Activated CD4-positive, alpha-beta memory T cell treated with anti-CD3 and anti-CD28 coated beads, Interleukin-2, amount 10 ng/mL, durations not matched to agents 7 days and 5 days (primary cell): ENCODE results near the gene VAV3. TPM values are rescaled to one million over a fixed set of nuclear protein-coding genes. Genes with fewer than 3 reads are reported as not detected.
A peak's percentile ranks its signal among the peaks of the same experiment; 100 is the strongest.

Experiments
- CTCF ChIA-PET: fragments of 350-600 bp; sonication (Branson Sonifier 250); formaldehyde crosslinking; loops from one replicate; lab custom pipeline; 2021; ENCODE audit warnings: antibody characterized with exemption, inconsistent platforms; lab: Charles Lee
- POLR2A ChIA-PET: fragments of 350-600 bp; sonication (Branson Sonifier 250); formaldehyde crosslinking; loops from one replicate; lab custom pipeline; 2021; ENCODE audit warnings: antibody characterized with exemption; lab: Charles Lee
- DNase-seq: peaks from one replicate; pipeline ENCODE4 v3.0.0-alpha.2; 2020
- H3K27ac Mint-ChIP-seq: one replicate; pipeline ENCODE4 v1.8.0; 2021; ENCODE audit warnings: mild to moderate bottlenecking, mixed read lengths
- H3K27me3 Mint-ChIP-seq: one replicate; pipeline ENCODE4 v1.8.0; 2021; ENCODE audit warnings: mixed read lengths
- H3K36me3 Mint-ChIP-seq: one replicate; pipeline ENCODE4 v1.8.0; 2021; ENCODE audit warnings: low read depth, mixed read lengths
- H3K4me1 Mint-ChIP-seq: one replicate; pipeline ENCODE4 v1.8.0; 2021; ENCODE audit warnings: mixed read lengths
- H3K4me3 Mint-ChIP-seq: one replicate; pipeline ENCODE4 v1.8.0; 2021; ENCODE audit warnings: mild to moderate bottlenecking, mixed read lengths
- H3K9me3 Mint-ChIP-seq: one replicate; pipeline ENCODE4 v1.8.0; 2021; ENCODE audit warnings: mixed read lengths
- total RNA-seq, 2 experiments: library from RNA; stranded (reverse); gene quantifications; one replicate each; pipeline ENCODE4 v1.2.3, GENCODE V29; 2021

VAV3 gene
- total RNA-seq, 2 experiments from 2014 or later = 2.0 to 2.3 TPM

GRCh38 chr1:107830075-107830474 is 134.9 kb downstream of the VAV3 start:
- no peaks in the 10 kb centered on the region for H3K36me3 Mint-ChIP-seq
- no peak for DNase-seq
- H3K9me3 Mint-ChIP-seq = no peaks in the 10 kb centered on the region
- POLR2A ChIA-PET = no interaction called here
- H3K27ac Mint-ChIP-seq = no peak overlapping the region
- no peaks in the 10 kb centered on the region for H3K27me3 Mint-ChIP-seq
- CTCF ChIA-PET = no interaction called here
- peaks cover 19% of the 10 kb centered on the region for H3K4me1 Mint-ChIP-seq
- H3K4me3 Mint-ChIP-seq = no peak overlapping the region

DNA sequence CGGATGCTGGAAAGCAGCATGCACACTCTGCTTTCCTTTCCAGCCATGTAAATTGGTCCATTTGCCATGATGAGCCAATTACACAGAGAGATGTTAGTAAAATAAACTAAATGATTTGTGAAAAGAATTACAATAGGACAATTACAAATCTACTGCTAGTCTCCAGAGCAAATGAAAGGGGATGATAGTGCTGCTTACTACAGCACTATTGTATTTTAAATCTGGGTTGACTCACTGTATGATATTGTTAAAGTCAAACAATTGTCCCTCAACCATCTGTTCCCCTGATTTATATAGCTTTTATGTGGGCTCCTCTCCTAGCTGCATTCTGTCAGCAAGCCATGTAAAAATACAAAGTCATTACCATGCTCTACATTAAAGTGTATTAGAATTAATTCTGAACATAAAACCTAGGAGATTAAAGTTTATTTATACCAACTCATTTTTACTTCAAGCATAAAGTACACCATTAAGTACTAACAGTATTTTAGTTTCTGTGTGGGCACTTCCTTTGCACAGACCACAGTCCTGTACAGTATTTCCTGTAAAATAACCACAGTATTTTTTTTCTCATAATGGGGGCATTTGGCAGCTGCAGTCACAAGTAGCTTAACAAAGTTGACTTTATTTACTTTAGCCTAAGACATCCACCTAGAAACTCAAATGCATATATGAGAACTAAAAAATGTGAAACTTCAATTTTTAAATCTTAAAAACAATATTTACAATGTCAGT is 135.8 kb downstream of the VAV3 start:
- Mint-ChIP-seq H3K27ac (peak overlapping the region; percentile 37), H3K4me1 (peaks cover 19% of the 10 kb centered on the region), H3K36me3 (no peaks in the 10 kb centered on the region), H3K27me3 (no peaks in the 10 kb centered on the region), H3K4me3 (no peak overlapping the region), H3K9me3 (no peaks in the 10 kb centered on the region)
- ChIA-PET CTCF (interaction anchor here (1.0 kb wide), 1 partner anchor 65 kb away, joined by 3 read pairs; no protein-coding TSS in a partner anchor), POLR2A (no interaction called here)
- DNase-seq = no peak

- ChIA-PET CTCF (no interaction called here), POLR2A (no interaction called here)
- H3K9me3 Mint-ChIP-seq = no peaks in the 10 kb centered on the region
- no peaks in the 10 kb centered on the region for H3K27me3 Mint-ChIP-seq
- H3K4me3 Mint-ChIP-seq = no peak overlapping the region
- no peaks in the 10 kb centered on the region for H3K36me3 Mint-ChIP-seq
- H3K4me1 Mint-ChIP-seq = peaks cover 20% of the 10 kb centered on the region
- no peak overlapping the region for H3K27ac Mint-ChIP-seq
- no peak for DNase-seq
Observed at GRCh38 chr1:107824946-107825345, 140.0 kb downstream of the VAV3 start.

DNA sequence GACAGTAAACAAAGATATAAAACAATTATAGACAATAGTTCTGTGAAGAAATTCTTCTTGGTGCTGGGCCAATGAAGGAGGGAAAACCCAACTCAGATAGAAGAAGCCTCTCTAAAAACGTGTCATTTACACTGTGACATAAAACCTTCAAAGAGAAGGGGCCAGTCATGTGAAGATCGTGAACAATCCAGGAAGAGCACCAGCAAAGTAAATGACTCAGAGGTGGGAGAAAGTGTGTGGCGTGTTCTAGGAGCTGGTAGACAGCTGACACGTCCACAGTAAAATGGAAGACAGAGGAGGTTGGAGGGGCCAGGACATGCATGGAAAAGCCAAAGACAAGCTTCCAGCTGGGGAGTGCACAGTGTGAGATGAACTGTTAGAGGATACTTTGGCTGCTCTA is 143.6 kb downstream of the VAV3 start:
- H3K36me3 Mint-ChIP-seq = no peaks in the 10 kb centered on the region
- H3K4me1 Mint-ChIP-seq = peaks cover 5% of the 10 kb centered on the region
- DNase-seq = no peak
- no peak overlapping the region for H3K4me3 Mint-ChIP-seq
- H3K27ac Mint-ChIP-seq = no peak overlapping the region
- ChIA-PET CTCF (no interaction called here), POLR2A (no interaction called here)
- H3K27me3 Mint-ChIP-seq = no peaks in the 10 kb centered on the region
- H3K9me3 Mint-ChIP-seq = no peaks in the 10 kb centered on the region

- no peak for DNase-seq
- H3K4me1 Mint-ChIP-seq = peaks cover 5% of the 10 kb centered on the region
- H3K36me3 Mint-ChIP-seq = no peaks in the 10 kb centered on the region
- H3K4me3 Mint-ChIP-seq = no peak overlapping the region
- no peaks in the 10 kb centered on the region for H3K27me3 Mint-ChIP-seq
- CTCF ChIA-PET = interaction anchor here (0.8 kb wide), 1 partner anchor 39 kb away, joined by 3 read pairs; no protein-coding TSS in a partner anchor
- no peaks in the 10 kb centered on the region for H3K9me3 Mint-ChIP-seq
- H3K27ac Mint-ChIP-seq = no peak overlapping the region
- POLR2A ChIA-PET = no interaction called here
Observed at GRCh38 chr1:107820801-107821200, 144.2 kb downstream of the VAV3 start.

DNA sequence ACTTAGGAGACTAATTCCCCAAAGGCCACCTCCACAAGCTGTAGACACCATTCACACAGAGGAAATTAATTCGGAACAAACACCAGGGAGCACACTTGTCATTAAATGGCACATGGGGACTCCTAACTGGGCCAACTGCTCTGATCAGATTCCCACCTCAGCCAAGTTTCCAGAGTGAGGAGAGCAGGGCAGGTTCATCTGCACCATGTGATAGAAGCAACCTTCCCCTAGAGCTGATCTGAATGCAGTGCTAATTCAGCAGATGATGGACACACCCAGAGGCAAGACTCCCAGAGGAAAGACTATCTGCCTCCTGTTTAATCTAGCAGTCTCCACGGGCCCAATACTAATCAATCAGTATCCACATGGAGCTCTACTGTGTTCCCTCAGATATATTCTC is 147.0 kb downstream of the VAV3 start:
- no peak for DNase-seq
- Mint-ChIP-seq H3K27ac (no peak overlapping the region), H3K9me3 (no peaks in the 10 kb centered on the region), H3K27me3 (no peaks in the 10 kb centered on the region), H3K4me1 (peaks cover 5% of the 10 kb centered on the region), H3K36me3 (no peaks in the 10 kb centered on the region), H3K4me3 (no peak overlapping the region)
- ChIA-PET CTCF (no interaction called here), POLR2A (no interaction called here)

DNA sequence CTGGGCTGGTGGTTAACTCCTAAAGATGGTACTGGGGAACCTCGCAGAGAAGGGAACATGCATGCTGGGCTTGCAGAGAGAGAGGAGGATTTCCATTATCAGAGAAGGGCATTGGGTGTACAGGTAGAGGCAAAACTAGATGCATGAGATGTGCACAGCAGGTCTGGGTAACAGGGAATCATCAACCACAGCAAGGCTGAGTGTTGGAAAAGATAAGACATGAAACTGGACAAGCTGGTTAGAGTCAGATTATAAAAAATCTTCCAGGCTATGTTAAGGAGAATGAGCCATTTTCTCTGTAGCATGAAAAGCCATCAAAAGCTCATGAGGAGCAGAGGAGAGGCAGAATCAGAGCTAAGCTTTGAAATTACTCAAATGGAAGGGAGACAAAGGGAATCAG is 147.8 kb downstream of the VAV3 start:
- POLR2A ChIA-PET = no interaction called here
- no peak overlapping the region for H3K4me3 Mint-ChIP-seq
- H3K9me3 Mint-ChIP-seq = no peaks in the 10 kb centered on the region
- CTCF ChIA-PET = no interaction called here
- DNase-seq = no peak
- no peaks in the 10 kb centered on the region for H3K36me3 Mint-ChIP-seq
- no peaks in the 10 kb centered on the region for H3K27me3 Mint-ChIP-seq
- no peak overlapping the region for H3K27ac Mint-ChIP-seq
- peaks cover 5% of the 10 kb centered on the region for H3K4me1 Mint-ChIP-seq

DNA sequence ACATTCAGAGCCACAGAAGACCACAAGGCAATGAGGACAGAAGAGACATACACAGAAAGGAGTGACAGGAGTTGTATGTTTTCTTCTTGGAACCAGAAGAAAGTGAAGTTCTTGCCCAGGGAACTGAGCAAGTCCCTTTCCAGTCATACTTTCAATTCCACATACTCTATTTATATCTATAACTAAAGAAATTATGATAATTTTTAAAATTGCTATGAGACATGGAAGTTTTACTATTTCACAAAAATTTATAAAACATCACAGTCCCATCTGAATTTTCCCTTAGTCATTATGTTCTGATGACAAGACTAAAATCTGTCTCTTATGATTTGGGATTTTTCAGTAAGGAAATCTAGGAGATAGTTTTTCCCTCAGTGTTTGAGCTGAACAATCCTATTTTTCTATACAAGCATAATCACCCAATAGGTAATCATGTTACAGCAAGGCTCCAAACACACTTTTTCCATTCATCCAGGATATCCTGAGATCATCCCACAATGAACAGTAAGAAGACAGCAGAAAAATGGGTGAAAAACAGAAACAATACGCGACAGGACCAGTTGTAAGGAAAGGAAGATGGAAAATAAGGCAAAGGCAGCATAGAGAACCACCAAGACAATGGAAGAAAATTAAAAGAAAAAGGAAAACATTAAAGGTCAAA is 154.6 kb downstream of the VAV3 start:
- Mint-ChIP-seq H3K36me3 (no peaks in the 10 kb centered on the region), H3K9me3 (no peaks in the 10 kb centered on the region), H3K4me1 (peaks cover 3% of the 10 kb centered on the region), H3K4me3 (no peak overlapping the region), H3K27me3 (peaks cover 3% of the 10 kb centered on the region), H3K27ac (no peak overlapping the region)
- no peak for DNase-seq
- ChIA-PET CTCF (no interaction called here), POLR2A (no interaction called here)

GRCh38 chr1:107807855-107808254 is 157.1 kb downstream of the VAV3 start:
- DNase-seq = no peak
- ChIA-PET POLR2A (no interaction called here), CTCF (no interaction called here)
- H3K4me1 Mint-ChIP-seq = peaks cover 27% of the 10 kb centered on the region
- no peak overlapping the region for H3K27ac Mint-ChIP-seq
- no peaks in the 10 kb centered on the region for H3K9me3 Mint-ChIP-seq
- H3K4me3 Mint-ChIP-seq = no peak overlapping the region
- H3K36me3 Mint-ChIP-seq = peaks cover 5% of the 10 kb centered on the region
- peaks cover 3% of the 10 kb centered on the region for H3K27me3 Mint-ChIP-seq

DNA sequence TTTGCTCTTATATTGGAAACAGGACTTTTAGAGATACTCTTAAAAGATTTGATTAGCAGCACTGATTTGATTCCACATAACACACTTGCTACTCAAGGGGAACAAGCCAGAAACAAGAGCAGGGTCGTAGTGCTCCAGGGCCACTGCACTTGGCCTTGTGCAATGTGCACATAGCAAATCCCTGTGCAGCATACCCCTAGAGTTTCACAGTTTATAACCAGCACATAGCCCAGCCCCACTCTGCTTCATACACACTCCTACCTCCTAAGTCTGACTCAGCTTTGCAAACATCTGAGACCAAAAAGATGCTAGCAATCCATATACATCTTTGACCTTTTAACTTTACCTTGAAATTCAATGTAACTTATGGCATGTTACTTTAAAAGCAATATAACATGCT is 157.6 kb downstream of the VAV3 start:
- ChIA-PET CTCF (no interaction called here), POLR2A (no interaction called here)
- Mint-ChIP-seq H3K9me3 (no peaks in the 10 kb centered on the region), H3K27ac (no peak overlapping the region), H3K36me3 (peaks cover 7% of the 10 kb centered on the region), H3K4me3 (no peak overlapping the region), H3K27me3 (peaks cover 3% of the 10 kb centered on the region), H3K4me1 (peaks cover 29% of the 10 kb centered on the region)
- no peak for DNase-seq

- Mint-ChIP-seq H3K27me3 (peaks cover 3% of the 10 kb centered on the region), H3K4me1 (peaks cover 29% of the 10 kb centered on the region), H3K27ac (no peak overlapping the region), H3K9me3 (no peaks in the 10 kb centered on the region), H3K36me3 (peaks cover 7% of the 10 kb centered on the region), H3K4me3 (no peak overlapping the region)
- DNase-seq = no peak
- ChIA-PET POLR2A (no interaction called here), CTCF (no interaction called here)
Observed at GRCh38 chr1:107806902-107807301, 158.1 kb downstream of the VAV3 start.

- Mint-ChIP-seq H3K4me3 (no peak overlapping the region), H3K36me3 (peaks cover 7% of the 10 kb centered on the region), H3K27ac (peak overlapping the region; percentile 60), H3K9me3 (peaks cover 4% of the 10 kb centered on the region), H3K27me3 (peaks cover 1% of the 10 kb centered on the region), H3K4me1 (peaks cover 29% of the 10 kb centered on the region)
- CTCF ChIA-PET = interaction anchor here (1.3 kb wide), 1 partner anchor 321 kb away, joined by 3 read pairs; no protein-coding TSS in a partner anchor
- DNase-seq = no peak
- POLR2A ChIA-PET = no interaction called here
Observed at GRCh38 chr1:107804741-107805140, 160.2 kb downstream of the VAV3 start.

DNA sequence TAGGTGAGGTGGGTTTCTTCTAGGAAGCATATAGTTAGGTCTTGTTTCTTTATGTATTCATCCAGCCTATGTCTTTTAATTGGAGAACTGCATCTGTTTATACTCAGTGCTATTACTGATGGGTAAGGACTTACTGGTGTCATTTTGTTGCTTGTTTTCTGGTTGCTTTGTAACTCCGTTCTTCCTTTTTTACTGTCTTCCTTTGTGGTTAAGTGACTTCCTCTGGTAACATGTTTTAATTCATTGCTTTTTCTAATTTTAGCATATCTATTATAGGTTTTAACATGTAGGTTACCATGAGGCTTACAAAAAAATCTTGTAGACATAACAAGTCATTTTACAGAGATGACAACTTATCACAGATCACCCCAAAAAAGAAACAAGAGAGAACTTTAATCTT is 160.8 kb downstream of the VAV3 start:
- POLR2A ChIA-PET = no interaction called here
- Mint-ChIP-seq H3K36me3 (peaks cover 7% of the 10 kb centered on the region), H3K4me3 (peak overlapping the region; percentile 0), H3K9me3 (peaks cover 4% of the 10 kb centered on the region), H3K27me3 (peaks cover 2% of the 10 kb centered on the region), H3K4me1 (peaks cover 29% of the 10 kb centered on the region), H3K27ac (peak overlapping the region; percentile 60)
- DNase-seq = no peak
- CTCF ChIA-PET = interaction anchor here (1.3 kb wide), 1 partner anchor 322 kb away, joined by 3 read pairs; no protein-coding TSS in a partner anchor
